HEK293 (cell line): ENCODE data around the gene OCA2.

ENCODE experiments used
- CTCF ChIA-PET: fragments of 350-600 bp; formaldehyde crosslinking; extraction: SDS; loops from one replicate; lab custom pipeline; 2021; ENCODE audit warnings: antibody characterized with exemption; lab: Yijun Ruan, JAX
- POLR2A ChIA-PET: fragments of 300-600 bp; formaldehyde crosslinking; extraction: SDS; loops from one replicate; lab custom pipeline; 2020; ENCODE audit warnings: antibody characterized with exemption, inconsistent platforms; lab: Yijun Ruan, JAX
- H3K27ac ChIP-seq: fragments of 200-500 bp; sonication (Bioruptor generic); 2 replicates; pipeline ENCODE4 v1.5.1; 2014; ENCODE audit warnings: low read depth, low read length, control low read depth, inconsistent platforms; ENCODE audit errors: extremely low read depth
- H3K36me3 ChIP-seq, 2 experiments: fragments of 200-500 bp in 1 of 2; sonication (Bioruptor generic) in 1 of 2; 1 replicate in 1 of 2; 2 replicates in 1 of 2; pipeline ENCODE4 v1.5.1; 2014 to 2017; ENCODE audit warnings: inconsistent platforms in 2 of 2, low read length in 2 of 2; ENCODE audit not compliant: control insufficient read depth in 2 of 2, insufficient read depth in 1 of 2
- H3K4me1 ChIP-seq: fragments of 200-500 bp; sonication (Bioruptor generic); 2 replicates; pipeline ENCODE4 v1.5.1; 2014; ENCODE audit warnings: mild to moderate bottlenecking, low read length, inconsistent platforms; ENCODE audit not compliant: control insufficient read depth, insufficient read depth
- H3K4me3 ChIP-seq: 2 replicates; pipeline ENCODE4 v1.5.1; 2011; ENCODE audit warnings: low read depth, mild to moderate bottlenecking, control low read depth, low read length, moderate library complexity
- H3K9me3 ChIP-seq: fragments of 200-500 bp; sonication (Bioruptor generic); 2 replicates; pipeline ENCODE4 v1.5.1; 2014; ENCODE audit warnings: low read depth, low read length, inconsistent platforms; ENCODE audit not compliant: control insufficient read depth, insufficient read depth
- BCL11A ChIP-seq: fragments of 450-650 bp; formaldehyde crosslinking; IDR thresholded peaks from 2 replicates; pipeline ENCODE4 v1.5.1; 2016; ENCODE audit warnings: low read depth, missing biosample characterization, missing genetic modification characterization
- KLF1 ChIP-seq: fragments of 450-650 bp; formaldehyde crosslinking; IDR thresholded peaks from 2 replicates; pipeline ENCODE4 v1.5.1; 2016; ENCODE audit warnings: missing biosample characterization, missing genetic modification characterization
- KLF10 ChIP-seq: fragments of 450-650 bp; IDR thresholded peaks from 2 replicates; pipeline ENCODE4 v1.5.1; 2018; ENCODE audit warnings: missing biosample characterization, mild to moderate bottlenecking, missing genetic modification characterization
- OSR2 ChIP-seq: fragments of 450-650 bp; formaldehyde crosslinking; IDR thresholded peaks from 2 replicates; pipeline ENCODE4 v1.5.1; 2016; ENCODE audit warnings: missing biosample characterization, missing genetic modification characterization
- WT1 ChIP-seq: fragments of 450-650 bp; formaldehyde crosslinking; IDR thresholded peaks from 2 replicates; pipeline ENCODE4 v1.5.1; 2016; ENCODE audit warnings: missing biosample characterization, missing genetic modification characterization
- ZFP3 ChIP-seq: fragments of 450-650 bp; formaldehyde crosslinking; IDR thresholded peaks from 2 replicates; pipeline ENCODE4 v1.5.1; 2016; ENCODE audit warnings: low read depth, missing biosample characterization, missing genetic modification characterization
- ZIC2 ChIP-seq: fragments of 450-650 bp; formaldehyde crosslinking; IDR thresholded peaks from 2 replicates; pipeline ENCODE4 v1.5.1; 2016; ENCODE audit warnings: missing biosample characterization, missing genetic modification characterization
- ZNF140 ChIP-seq: fragments of 450-650 bp; formaldehyde crosslinking; IDR thresholded peaks from 2 replicates; pipeline ENCODE4 v1.5.1; 2016; ENCODE audit warnings: missing biosample characterization, missing genetic modification characterization
- ZNF174 ChIP-seq: fragments of 450-650 bp; formaldehyde crosslinking; IDR thresholded peaks from 2 replicates; pipeline ENCODE4 v1.5.0; 2017; ENCODE audit warnings: missing biosample characterization, mild to moderate bottlenecking, missing genetic modification characterization
- ZNF175 ChIP-seq: fragments of 450-650 bp; formaldehyde crosslinking; IDR thresholded peaks from 2 replicates; pipeline ENCODE4 v1.5.1; 2016; ENCODE audit warnings: missing biosample characterization, missing genetic modification characterization
- ZNF19 ChIP-seq: fragments of 450-650 bp; formaldehyde crosslinking; IDR thresholded peaks from 2 replicates; pipeline ENCODE4; 2016; ENCODE audit warnings: missing biosample characterization, missing genetic modification characterization, low read depth
- ZNF2 ChIP-seq: fragments of 450-650 bp; formaldehyde crosslinking; IDR thresholded peaks from 2 replicates; pipeline ENCODE4 v1.5.1; 2016; ENCODE audit warnings: missing biosample characterization, missing genetic modification characterization
- ZNF211 ChIP-seq: fragments of 450-650 bp; formaldehyde crosslinking; IDR thresholded peaks from 2 replicates; pipeline ENCODE4 v1.5.1; 2016; ENCODE audit warnings: low read depth, missing biosample characterization, missing genetic modification characterization
- ZNF221 ChIP-seq: fragments of 450-650 bp; formaldehyde crosslinking; IDR thresholded peaks from 2 replicates; pipeline ENCODE4 v1.5.1; 2017; ENCODE audit warnings: missing biosample characterization, missing genetic modification characterization, borderline replicate concordance
- ZNF302 ChIP-seq: fragments of 450-650 bp; formaldehyde crosslinking; IDR thresholded peaks from 2 replicates; pipeline ENCODE4 v1.5.1; 2016; ENCODE audit warnings: missing biosample characterization, missing genetic modification characterization, low read depth
- ZNF37A ChIP-seq: fragments of 450-650 bp; IDR thresholded peaks from 2 replicates; pipeline ENCODE4 v1.5.1; 2018; ENCODE audit warnings: missing biosample characterization, missing genetic modification characterization
- ZNF391 ChIP-seq: fragments of 450-650 bp; formaldehyde crosslinking; IDR thresholded peaks from 2 replicates; pipeline ENCODE4 v1.5.1; 2016; ENCODE audit warnings: low read depth, missing biosample characterization, missing genetic modification characterization, borderline replicate concordance
- ZNF544 ChIP-seq: fragments of 450-650 bp; formaldehyde crosslinking; IDR thresholded peaks from 2 replicates; pipeline ENCODE4 v1.5.0; 2017; ENCODE audit warnings: missing biosample characterization, missing genetic modification characterization
- ZNF549 ChIP-seq: fragments of 450-650 bp; IDR thresholded peaks from 2 replicates; pipeline ENCODE4 v1.5.1; 2018; ENCODE audit warnings: missing biosample characterization, missing genetic modification characterization, mild to moderate bottlenecking, inconsistent platforms, moderate library complexity
- ZNF610 ChIP-seq: fragments of 450-650 bp; formaldehyde crosslinking; IDR thresholded peaks from 2 replicates; pipeline ENCODE4 v1.5.1; 2016; ENCODE audit warnings: missing biosample characterization, missing genetic modification characterization, borderline replicate concordance
- ZNF626 ChIP-seq: fragments of 450-650 bp; sonication (Bioruptor Pico); formaldehyde crosslinking; IDR thresholded peaks from 2 replicates; pipeline ENCODE4 v1.5.1; 2018; ENCODE audit warnings: missing biosample characterization, missing genetic modification characterization, inconsistent platforms
- ZNF658 ChIP-seq: fragments of 450-650 bp; formaldehyde crosslinking; IDR thresholded peaks from 2 replicates; pipeline ENCODE4; 2016; ENCODE audit warnings: missing biosample characterization, missing genetic modification characterization
- ZNF677 ChIP-seq: fragments of 450-650 bp; IDR thresholded peaks from 2 replicates; pipeline ENCODE4 v1.5.0; 2018; ENCODE audit warnings: missing biosample characterization, mild to moderate bottlenecking, missing genetic modification characterization, moderate library complexity
- ZNF747 ChIP-seq: fragments of 450-650 bp; formaldehyde crosslinking; IDR thresholded peaks from 2 replicates; pipeline ENCODE4 v1.5.1; 2016; ENCODE audit warnings: missing biosample characterization, missing genetic modification characterization
- ZSCAN16 ChIP-seq: fragments of 450-650 bp; formaldehyde crosslinking; IDR thresholded peaks from 2 replicates; pipeline ENCODE4 v1.5.1; 2016; ENCODE audit warnings: missing biosample characterization, missing genetic modification characterization
- TF ChIP-seq, protein P1 (sequence below): fragments of 450-650 bp; formaldehyde crosslinking; IDR thresholded peaks from 2 replicates; pipeline ENCODE4 v1.5.1; 2017; ENCODE audit warnings: missing biosample characterization, missing genetic modification characterization
- TF ChIP-seq, protein P2 (sequence below): fragments of 450-650 bp; IDR thresholded peaks from 2 replicates; pipeline ENCODE4 v1.5.1; 2018; ENCODE audit warnings: missing biosample characterization, mild to moderate bottlenecking, missing genetic modification characterization
- TF ChIP-seq, protein P3 (sequence below): fragments of 450-650 bp; formaldehyde crosslinking; IDR thresholded peaks from 2 replicates; pipeline ENCODE4 v1.5.1; 2016; ENCODE audit warnings: missing biosample characterization, missing genetic modification characterization
- TF ChIP-seq, protein P4 (sequence below): fragments of 450-650 bp; formaldehyde crosslinking; IDR thresholded peaks from 2 replicates; pipeline ENCODE4 v1.5.1; 2016; ENCODE audit warnings: missing biosample characterization, missing genetic modification characterization

OCA2 gene

DNA sequence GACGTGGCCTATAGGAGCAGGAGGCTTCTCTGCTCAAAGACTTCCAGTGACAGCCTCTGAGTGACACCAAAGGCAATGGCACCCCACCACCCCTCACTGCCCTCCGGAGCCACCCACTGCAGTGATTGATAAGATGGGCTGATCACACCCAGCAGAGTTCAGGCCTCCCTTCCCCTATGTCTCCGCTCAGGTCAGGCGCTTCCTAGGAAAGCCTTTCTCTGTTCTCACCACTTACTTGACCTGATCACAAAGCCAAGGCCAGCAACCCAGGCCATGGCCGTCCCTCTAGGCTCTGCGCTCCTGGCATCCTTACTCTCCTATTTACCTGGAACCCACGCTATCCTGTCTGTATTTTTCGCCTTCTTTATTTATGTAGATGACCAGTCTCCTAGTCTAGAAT lies 282.3 kb downstream of the OCA2 start:
- Histone ChIP-seq H3K27ac (no peak overlapping the region), H3K4me3 (no peak overlapping the region)
- ChIA-PET POLR2A (no interaction called here), CTCF (no interaction called here)
- TF ChIP-seq KLF1 = no peak
- no peak for TF ChIP-seq ZNF174 (tag by site-specific recombination)
- TF ChIP-seq ZNF610 (tag by site-specific recombination) = no peak
- no peak for TF ChIP-seq ZNF302 (tag by site-specific recombination)
- no peak for TF ChIP-seq ZNF175
- no peak for TF ChIP-seq ZNF221
- no peak for TF ChIP-seq ZNF677 (tag by site-specific recombination)
- TF ChIP-seq, all 188 proteins: peak for 0
- Histone ChIP-seq H3K4me1 (no peaks in the 10 kb centered on the region), H3K9me3 (no peaks in the 10 kb centered on the region), H3K36me3 (no peaks in the 10 kb centered on the region)

DNA sequence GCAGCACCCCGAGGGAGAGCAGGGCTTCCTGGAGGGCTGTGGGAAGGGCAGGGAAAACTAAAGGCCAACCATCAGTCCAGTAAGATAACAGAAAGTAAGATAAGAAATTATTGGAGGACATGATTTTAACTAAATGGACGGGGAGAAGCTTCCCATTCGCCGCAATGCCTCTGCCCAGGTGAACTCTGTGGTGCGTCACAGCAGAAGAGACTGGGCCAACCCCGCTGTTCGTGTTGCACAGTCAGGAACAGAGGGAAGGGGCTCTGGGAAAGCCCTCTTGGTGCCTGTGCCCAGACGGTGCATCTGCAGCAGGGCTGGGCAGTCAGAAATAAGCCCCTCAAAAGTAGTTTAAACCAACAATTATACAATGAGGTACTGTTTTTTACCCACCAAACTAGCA lies 284.1 kb downstream of the OCA2 start:
- Histone ChIP-seq H3K4me3 (no peak overlapping the region), H3K27ac (no peak overlapping the region), H3K36me3 (no peaks in the 10 kb centered on the region), H3K4me1 (no peaks in the 10 kb centered on the region), H3K9me3 (no peaks in the 10 kb centered on the region)
- ChIA-PET POLR2A (no interaction called here), CTCF (no interaction called here)
- TF ChIP-seq ZNF544 (tag by site-specific recombination) (no peak), ZSCAN16 (tag by site-specific recombination) (no peak), KLF1 (no peak), ZNF658 (tag by site-specific recombination) (no peak), ZNF37A (tag by site-specific recombination) (no peak), KLF10 (tag by site-specific recombination) (no peak), ZIC2 (tag by site-specific recombination) (no peak)
- TF ChIP-seq, protein P1, sequence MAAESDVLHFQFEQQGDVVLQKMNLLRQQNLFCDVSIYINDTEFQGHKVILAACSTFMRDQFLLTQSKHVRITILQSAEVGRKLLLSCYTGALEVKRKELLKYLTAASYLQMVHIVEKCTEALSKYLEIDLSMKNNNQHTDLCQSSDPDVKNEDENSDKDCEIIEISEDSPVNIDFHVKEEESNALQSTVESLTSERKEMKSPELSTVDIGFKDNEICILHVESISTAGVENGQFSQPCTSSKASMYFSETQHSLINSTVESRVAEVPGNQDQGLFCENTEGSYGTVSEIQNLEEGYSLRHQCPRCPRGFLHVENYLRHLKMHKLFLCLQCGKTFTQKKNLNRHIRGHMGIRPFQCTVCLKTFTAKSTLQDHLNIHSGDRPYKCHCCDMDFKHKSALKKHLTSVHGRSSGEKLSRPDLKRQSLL (tag by site-specific recombination) = no peak

DNA sequence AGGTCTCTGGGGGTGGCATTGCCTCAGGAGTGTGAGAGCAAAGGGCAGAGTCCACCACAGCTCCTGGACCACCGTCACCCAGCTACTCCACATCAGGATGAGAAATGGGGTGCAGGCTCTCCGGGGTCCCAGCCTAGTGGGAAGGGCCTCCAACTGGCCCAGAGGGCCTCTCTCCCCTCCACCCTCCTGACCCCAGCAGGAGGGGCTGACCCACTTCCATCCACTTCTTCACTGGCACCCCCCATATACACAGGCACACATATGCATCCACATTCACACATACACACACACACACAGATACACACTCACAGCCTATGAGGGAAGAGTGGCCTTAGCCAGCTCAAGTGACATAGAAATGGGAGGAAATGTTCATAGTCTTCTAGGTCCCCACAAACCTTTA lies 286.0 kb downstream of the OCA2 start:
- CTCF ChIA-PET = no interaction called here
- no peaks in the 10 kb centered on the region for H3K36me3 ChIP-seq
- no peaks in the 10 kb centered on the region for H3K4me1 ChIP-seq
- H3K4me3 ChIP-seq = no peak overlapping the region
- POLR2A ChIA-PET = no interaction called here
- no peaks in the 10 kb centered on the region for H3K9me3 ChIP-seq
- no peak overlapping the region for H3K27ac ChIP-seq
- no peak for TF ChIP-seq ZNF19
- no peak for TF ChIP-seq ZNF211 (tag by site-specific recombination)
- TF ChIP-seq ZNF2 (tag by site-specific recombination) = no peak
- TF ChIP-seq OSR2 (tag by site-specific recombination) = no peak
- TF ChIP-seq, protein P2, sequence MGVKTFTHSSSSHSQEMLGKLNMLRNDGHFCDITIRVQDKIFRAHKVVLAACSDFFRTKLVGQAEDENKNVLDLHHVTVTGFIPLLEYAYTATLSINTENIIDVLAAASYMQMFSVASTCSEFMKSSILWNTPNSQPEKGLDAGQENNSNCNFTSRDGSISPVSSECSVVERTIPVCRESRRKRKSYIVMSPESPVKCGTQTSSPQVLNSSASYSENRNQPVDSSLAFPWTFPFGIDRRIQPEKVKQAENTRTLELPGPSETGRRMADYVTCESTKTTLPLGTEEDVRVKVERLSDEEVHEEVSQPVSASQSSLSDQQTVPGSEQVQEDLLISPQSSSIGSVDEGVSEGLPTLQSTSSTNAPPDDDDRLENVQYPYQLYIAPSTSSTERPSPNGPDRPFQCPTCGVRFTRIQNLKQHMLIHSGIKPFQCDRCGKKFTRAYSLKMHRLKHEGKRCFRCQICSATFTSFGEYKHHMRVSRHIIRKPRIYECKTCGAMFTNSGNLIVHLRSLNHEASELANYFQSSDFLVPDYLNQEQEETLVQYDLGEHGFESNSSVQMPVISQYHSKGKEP (tag by site-specific recombination) = no peak
- TF ChIP-seq WT1 (tag by site-specific recombination) = no peak
- no peak for TF ChIP-seq BCL11A
- no peak for TF ChIP-seq ZFP3
- no peak for TF ChIP-seq ZNF626 (tag by site-specific recombination)
- TF ChIP-seq, protein P3, sequence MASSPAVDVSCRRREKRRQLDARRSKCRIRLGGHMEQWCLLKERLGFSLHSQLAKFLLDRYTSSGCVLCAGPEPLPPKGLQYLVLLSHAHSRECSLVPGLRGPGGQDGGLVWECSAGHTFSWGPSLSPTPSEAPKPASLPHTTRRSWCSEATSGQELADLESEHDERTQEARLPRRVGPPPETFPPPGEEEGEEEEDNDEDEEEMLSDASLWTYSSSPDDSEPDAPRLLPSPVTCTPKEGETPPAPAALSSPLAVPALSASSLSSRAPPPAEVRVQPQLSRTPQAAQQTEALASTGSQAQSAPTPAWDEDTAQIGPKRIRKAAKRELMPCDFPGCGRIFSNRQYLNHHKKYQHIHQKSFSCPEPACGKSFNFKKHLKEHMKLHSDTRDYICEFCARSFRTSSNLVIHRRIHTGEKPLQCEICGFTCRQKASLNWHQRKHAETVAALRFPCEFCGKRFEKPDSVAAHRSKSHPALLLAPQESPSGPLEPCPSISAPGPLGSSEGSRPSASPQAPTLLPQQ (tag by site-specific recombination) = no peak
- no peak for TF ChIP-seq ZNF549 (tag by site-specific recombination)
- TF ChIP-seq, protein P4, sequence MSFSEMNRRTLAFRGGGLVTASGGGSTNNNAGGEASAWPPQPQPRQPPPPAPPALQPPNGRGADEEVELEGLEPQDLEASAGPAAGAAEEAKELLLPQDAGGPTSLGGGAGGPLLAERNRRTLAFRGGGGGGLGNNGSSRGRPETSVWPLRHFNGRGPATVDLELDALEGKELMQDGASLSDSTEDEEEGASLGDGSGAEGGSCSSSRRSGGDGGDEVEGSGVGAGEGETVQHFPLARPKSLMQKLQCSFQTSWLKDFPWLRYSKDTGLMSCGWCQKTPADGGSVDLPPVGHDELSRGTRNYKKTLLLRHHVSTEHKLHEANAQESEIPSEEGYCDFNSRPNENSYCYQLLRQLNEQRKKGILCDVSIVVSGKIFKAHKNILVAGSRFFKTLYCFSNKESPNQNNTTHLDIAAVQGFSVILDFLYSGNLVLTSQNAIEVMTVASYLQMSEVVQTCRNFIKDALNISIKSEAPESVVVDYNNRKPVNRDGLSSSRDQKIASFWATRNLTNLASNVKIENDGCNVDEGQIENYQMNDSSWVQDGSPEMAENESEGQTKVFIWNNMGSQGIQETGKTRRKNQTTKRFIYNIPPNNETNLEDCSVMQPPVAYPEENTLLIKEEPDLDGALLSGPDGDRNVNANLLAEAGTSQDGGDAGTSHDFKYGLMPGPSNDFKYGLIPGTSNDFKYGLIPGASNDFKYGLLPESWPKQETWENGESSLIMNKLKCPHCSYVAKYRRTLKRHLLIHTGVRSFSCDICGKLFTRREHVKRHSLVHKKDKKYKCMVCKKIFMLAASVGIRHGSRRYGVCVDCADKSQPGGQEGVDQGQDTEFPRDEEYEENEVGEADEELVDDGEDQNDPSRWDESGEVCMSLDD = no peak
- TF ChIP-seq ZNF391 (tag by site-specific recombination) = no peak
- no peak for TF ChIP-seq ZNF140
- no peak for TF ChIP-seq ZNF747 (tag by site-specific recombination)
